Measurements from ENCODE around the gene CACNA1I. TPM values are rescaled to one million over a fixed set of nuclear protein-coding genes. Genes with fewer than 3 reads are reported as not detected.

Gene CACNA1I
- total RNA-seq, 1 donor from 2014 or later = 0.11 TPM

GRCh38 chr22:39723463-39723862, 152.9 kb downstream of the CACNA1I start:
- Histone ChIP-seq H3K9me3 (ENCODE audit: insufficient read depth, low read depth, low read length) (no peaks in the 10 kb centered on the region), H3K4me1 (ENCODE audit: insufficient read depth, low read length) (no peaks in the 10 kb centered on the region), H3K27ac (ENCODE audit: low read depth, low read length) (no peak overlapping the region), H3K36me3 (ENCODE audit: insufficient read depth, low read length) (no peaks in the 10 kb centered on the region), H4K20me1 (ENCODE audit: insufficient read depth, low read length) (no peaks in the 10 kb centered on the region), H3K4me2 (ENCODE audit: low read length) (no peak overlapping the region), H3K27me3 (ENCODE audit: insufficient read depth, low read length) (peaks cover 25% of the 10 kb centered on the region), H3K4me3 (ENCODE audit: insufficient read depth, low read depth, low read length) (no peak overlapping the region), H3K9ac (ENCODE audit: low read length) (no peak overlapping the region), H3K79me2 (ENCODE audit: insufficient read depth, low read length) (no peaks in the 10 kb centered on the region), H2AFZ (ENCODE audit: low read depth, low read length) (no peak overlapping the region)
- FAIRE-seq (no peak), DNase-seq (ENCODE audit: low read depth) (no peak)
- Mint-ChIP-seq H3K9me3 (ENCODE audit: unreplicated experiment) (no peaks in the 10 kb centered on the region), H3K36me3 (ENCODE audit: low read depth, unreplicated experiment) (peaks cover 2% of the 10 kb centered on the region), H3K27ac (ENCODE audit: unreplicated experiment) (no peak overlapping the region), H3K4me1 (ENCODE audit: low read depth, unreplicated experiment) (peaks cover 3% of the 10 kb centered on the region), H3K4me3 (ENCODE audit: unreplicated experiment) (no peak overlapping the region), H3K27me3 (ENCODE audit: low read depth, unreplicated experiment) (peaks cover 51% of the 10 kb centered on the region)
- TF ChIP-seq CTCF (IDR thresholded peaks at IDR 0.05; ENCODE audit: insufficient read depth, low read depth, low read length) = no peak
- TF ChIP-seq EZH2 (IDR thresholded peaks at IDR 0.05; ENCODE audit: insufficient read depth, low read length) = no peak

GRCh38 chr22:39723899-39724351, 153.4 kb downstream of the CACNA1I start:
- no peak overlapping the region for H3K9ac ChIP-seq (ENCODE audit: low read length)
- H3K9me3 Mint-ChIP-seq (ENCODE audit: unreplicated experiment) = no peaks in the 10 kb centered on the region
- H3K79me2 ChIP-seq (ENCODE audit: insufficient read depth, low read length) = no peaks in the 10 kb centered on the region
- no peak for TF ChIP-seq EZH2 (IDR thresholded peaks at IDR 0.05; ENCODE audit: insufficient read depth, low read length)
- no peak for TF ChIP-seq CTCF (IDR thresholded peaks at IDR 0.05; ENCODE audit: insufficient read depth, low read depth, low read length)
- H3K4me1 ChIP-seq (ENCODE audit: insufficient read depth, low read length) = no peaks in the 10 kb centered on the region
- H4K20me1 ChIP-seq (ENCODE audit: insufficient read depth, low read length) = no peaks in the 10 kb centered on the region
- peaks cover 2% of the 10 kb centered on the region for H3K36me3 Mint-ChIP-seq (ENCODE audit: low read depth, unreplicated experiment)
- H3K27ac ChIP-seq (ENCODE audit: low read depth, low read length) = no peak overlapping the region
- H2AFZ ChIP-seq (ENCODE audit: low read depth, low read length) = no peak overlapping the region
- peaks cover 25% of the 10 kb centered on the region for H3K27me3 ChIP-seq (ENCODE audit: insufficient read depth, low read length)
- no peaks in the 10 kb centered on the region for H3K9me3 ChIP-seq (ENCODE audit: insufficient read depth, low read depth, low read length)
- peak; percentile 50 for DNase-seq (ENCODE audit: low read depth)
- peak; percentile 9 for FAIRE-seq
- H3K27me3 Mint-ChIP-seq (ENCODE audit: low read depth, unreplicated experiment) = peaks cover 51% of the 10 kb centered on the region
- H3K4me3 ChIP-seq (ENCODE audit: insufficient read depth, low read depth, low read length) = no peak overlapping the region
- no peak overlapping the region for H3K27ac Mint-ChIP-seq (ENCODE audit: unreplicated experiment)
- peaks cover 3% of the 10 kb centered on the region for H3K4me1 Mint-ChIP-seq (ENCODE audit: low read depth, unreplicated experiment)
- H3K4me2 ChIP-seq (ENCODE audit: low read length) = no peak overlapping the region
- H3K4me3 Mint-ChIP-seq (ENCODE audit: unreplicated experiment) = no peak overlapping the region
- no peaks in the 10 kb centered on the region for H3K36me3 ChIP-seq (ENCODE audit: insufficient read depth, low read length)

- Histone ChIP-seq H3K36me3 (ENCODE audit: insufficient read depth, low read length) (no peaks in the 10 kb centered on the region), H3K4me1 (ENCODE audit: insufficient read depth, low read length) (no peaks in the 10 kb centered on the region), H3K4me2 (ENCODE audit: low read length) (no peak overlapping the region), H3K27me3 (ENCODE audit: insufficient read depth, low read length) (peaks cover 25% of the 10 kb centered on the region), H4K20me1 (ENCODE audit: insufficient read depth, low read length) (no peaks in the 10 kb centered on the region), H3K4me3 (ENCODE audit: insufficient read depth, low read depth, low read length) (no peak overlapping the region), H3K9ac (ENCODE audit: low read length) (no peak overlapping the region), H3K27ac (ENCODE audit: low read depth, low read length) (no peak overlapping the region), H3K9me3 (ENCODE audit: insufficient read depth, low read depth, low read length) (no peaks in the 10 kb centered on the region), H2AFZ (ENCODE audit: low read depth, low read length) (no peak overlapping the region), H3K79me2 (ENCODE audit: insufficient read depth, low read length) (no peaks in the 10 kb centered on the region)
- Mint-ChIP-seq H3K27me3 (ENCODE audit: low read depth, unreplicated experiment) (peaks cover 50% of the 10 kb centered on the region), H3K9me3 (ENCODE audit: unreplicated experiment) (no peaks in the 10 kb centered on the region), H3K4me3 (ENCODE audit: unreplicated experiment) (no peak overlapping the region), H3K4me1 (ENCODE audit: low read depth, unreplicated experiment) (peaks cover 3% of the 10 kb centered on the region), H3K27ac (ENCODE audit: unreplicated experiment) (no peak overlapping the region), H3K36me3 (ENCODE audit: low read depth, unreplicated experiment) (peaks cover 2% of the 10 kb centered on the region)
- FAIRE-seq (no peak), DNase-seq (ENCODE audit: low read depth) (no peak)
- no peak for TF ChIP-seq CTCF (IDR thresholded peaks at IDR 0.05; ENCODE audit: insufficient read depth, low read depth, low read length)
- no peak for TF ChIP-seq EZH2 (IDR thresholded peaks at IDR 0.05; ENCODE audit: insufficient read depth, low read length)
Observed at GRCh38 chr22:39724390-39724789, 153.8 kb downstream of the CACNA1I start.

Measured in astrocyte (in vitro differentiated cells and primary cell).